K562 (cell line): Measurements from ENCODE around the gene GALNT18.

ENCODE experiments used
- BCLAF1 ChIP-seq, 2 experiments: fragments of 450-650 bp in 1 of 2; IDR thresholded peaks; 2 replicates each; pipeline ENCODE4 v1.6.1; 2011 to 2017; ENCODE audit warnings: low read depth in 2 of 2, antibody characterized with exemption in 1 of 2, borderline replicate concordance in 1 of 2, low read length in 1 of 2, mild to moderate bottlenecking in 1 of 2, mixed read lengths in 1 of 2; ENCODE audit not compliant: control insufficient read depth in 1 of 2
- BRCA1 ChIP-seq, 2 experiments: fragments of 450-650 bp in 1 of 2; sonication (generic) in 1 of 2; formaldehyde crosslinking in 1 of 2; IDR thresholded peaks; 2 replicates each; pipeline versions ENCODE4 v1.5.0 to v1.6.1; 2017 to 2020; ENCODE audit warnings: mild to moderate bottlenecking in 1 of 2, missing genetic modification reagents in 1 of 2
- BRF2 ChIP-seq: IDR thresholded peaks from 3 replicates; pipeline ENCODE4 v1.6.1; 2011; ENCODE audit warnings: borderline replicate concordance, mild to moderate bottlenecking; ENCODE audit not compliant: insufficient read length, insufficient read depth
- CTCF ChIP-seq, 3 experiments: IDR thresholded peaks in 2 of 3; conservative IDR thresholded peaks in 1 of 3; 2 replicates each; pipeline ENCODE4 v1.5.1; 2011 to 2012; ENCODE audit warnings: low read length in 3 of 3, mild to moderate bottlenecking in 3 of 3, control low read depth in 2 of 3, improper control_type of control experiment in 1 of 3, inconsistent platforms in 1 of 3, low read depth in 1 of 3, mixed read lengths in 1 of 3, moderate library complexity in 1 of 3; ENCODE audit not compliant: insufficient read depth in 2 of 3
- MAX ChIP-seq: sonication (generic); formaldehyde crosslinking; IDR thresholded peaks from 2 replicates; pipeline ENCODE4 v1.9.0; 2022; ENCODE audit warnings: mild to moderate bottlenecking, missing genetic modification reagents
- RCOR1 ChIP-seq, 2 experiments: IDR thresholded peaks; 2 replicates each; pipeline ENCODE4 v1.6.1; 2012; ENCODE audit warnings: low read depth in 2 of 2, low read length in 2 of 2, borderline replicate concordance in 1 of 2, improper control_type of control experiment in 1 of 2
- SP1 ChIP-seq: sonication (generic); formaldehyde crosslinking; IDR thresholded peaks from 2 replicates; pipeline ENCODE4 v1.8.1; 2022; ENCODE audit warnings: mild to moderate bottlenecking, missing genetic modification reagents
- TARDBP ChIP-seq: fragments of 450-650 bp; IDR thresholded peaks from 2 replicates; pipeline ENCODE4 v1.6.1; 2016
- ZBTB33 ChIP-seq: sonication (generic); formaldehyde crosslinking; IDR thresholded peaks from 2 replicates; pipeline ENCODE4 v1.8.1; 2023; ENCODE audit warnings: mild to moderate bottlenecking, missing genetic modification reagents
- ZBTB40 ChIP-seq, 2 experiments: fragments of 450-650 bp in 1 of 2; sonication (generic) in 1 of 2; formaldehyde crosslinking in 1 of 2; IDR thresholded peaks; 2 replicates each; pipeline versions ENCODE4 v1.7.1 to v1.9.0; 2016 to 2022; ENCODE audit warnings: inconsistent platforms in 1 of 2, mild to moderate bottlenecking in 1 of 2, missing genetic modification reagents in 1 of 2
- ZNF174 ChIP-seq: fragments of 250-450 bp; sonication (Bioruptor Pico); IDR thresholded peaks from 2 replicates; pipeline ENCODE4 v1.4.0; 2020; ENCODE audit warnings: mild to moderate bottlenecking
- ZNF217 ChIP-seq: sonication (generic); formaldehyde crosslinking; IDR thresholded peaks from 2 replicates; pipeline ENCODE4 v1.8.0; 2022; ENCODE audit warnings: mild to moderate bottlenecking, missing genetic modification reagents
- ZNF655 ChIP-seq: fragments of 250-450 bp; sonication (Bioruptor Pico); IDR thresholded peaks from 2 replicates; pipeline ENCODE4 v1.5.0; 2021

- TF ChIP-seq SP1: no peak
- no peak for TF ChIP-seq CTCF (IDR thresholded peaks at IDR 0.05 in 2 of 3, conservative IDR thresholded peaks at IDR 0.05 in 1 of 3; ENCODE audit: insufficient read depth in 2 of 3, low read depth in 1 of 3, low read length in 3 of 3)
- no peak for TF ChIP-seq BRCA1 (IDR thresholded peaks at IDR 0.05)
- TF ChIP-seq BRCA1 (CRISPR knock-in tag; IDR thresholded peaks at IDR 0.05): no peak
- no peak for TF ChIP-seq BRF2
- TF ChIP-seq ZNF655 (CRISPR knock-in tag): no peak
- no peak for TF ChIP-seq ZNF174
- TF ChIP-seq RCOR1 (IDR thresholded peaks at IDR 0.05; ENCODE audit: borderline replicate concordance in 1 of 2, low read depth in 2 of 2, low read length in 2 of 2): no peak
- TF ChIP-seq TARDBP: no peak
- no peak for TF ChIP-seq ZBTB33 (CRISPR knock-in tag)
- TF ChIP-seq MAX (CRISPR knock-in tag): no peak
- no peak for TF ChIP-seq ZBTB40 (IDR thresholded peaks at IDR 0.05)
- no peak for TF ChIP-seq ZBTB40 (CRISPR knock-in tag; IDR thresholded peaks at IDR 0.05)
- TF ChIP-seq ZNF217 (CRISPR knock-in tag): no peak
- TF ChIP-seq BCLAF1 (IDR thresholded peaks at IDR 0.05; ENCODE audit: borderline replicate concordance in 1 of 2, control insufficient read depth in 1 of 2, low read depth in 2 of 2, low read length in 1 of 2): no peak
These were observed 38.5 kb upstream of the GALNT18 start for GRCh38 chr11:11660363-11660740.
